A673 (cell line): ENCODE measurements around the gene HSF2BP.

ENCODE experiments used
- CTCF ChIP-seq: fragments of 300-800, 200-600 bp; sonication (generic); conservative IDR thresholded peaks from 2 replicates; pipeline ENCODE4 v1.5.1; 2017; ENCODE audit warnings: low read depth, mild to moderate bottlenecking, antibody characterized with exemption, low read length, moderate library complexity, mixed read lengths
- EZH2 ChIP-seq: fragments of 200-600 bp; sonication (generic); IDR thresholded peaks from 2 replicates; pipeline ENCODE4 v1.6.1; 2017; ENCODE audit warnings: borderline replicate concordance, low read depth, mild to moderate bottlenecking, mixed read lengths, antibody characterized with exemption, low read length; ENCODE audit not compliant: poor library complexity, severe bottlenecking

- TF ChIP-seq CTCF, result no peak
- TF ChIP-seq EZH2, result no peak
These were observed 58.5 kb downstream of the HSF2BP start for GRCh38 chr21:43600642-43601402.
